ENCODE data around the gene MTG1.

- TF ChIP-seq EZH2 (IDR thresholded peaks at IDR 0.05; ENCODE audit: low read depth, unreplicated experiment) (no peak), EZH2phosphoT487 (IDR thresholded peaks at IDR 0.05; ENCODE audit: unreplicated experiment) (no peak), POLR2AphosphoS5 (IDR thresholded peaks at IDR 0.05; ENCODE audit: low read depth) (no peak; the same call in 1 of the 2 replicates), CREB1 (CRISPR knock-in tag; IDR thresholded peaks at IDR 0.05; ENCODE audit: low read depth) (no peak), ZNF331 (CRISPR knock-in tag; IDR thresholded peaks at IDR 0.05; ENCODE audit: low read depth) (no peak), JUNB (IDR thresholded peaks at IDR 0.05; ENCODE audit: unreplicated experiment) (no peak), ZNF114 (CRISPR knock-in tag; IDR thresholded peaks at IDR 0.05) (no peak), STAT1 (IDR thresholded peaks at IDR 0.05; ENCODE audit: unreplicated experiment) (no peak), NANOG (IDR thresholded peaks at IDR 0.05; ENCODE audit: borderline replicate concordance) (no peak)
- TF ChIP-seq, protein P1, sequence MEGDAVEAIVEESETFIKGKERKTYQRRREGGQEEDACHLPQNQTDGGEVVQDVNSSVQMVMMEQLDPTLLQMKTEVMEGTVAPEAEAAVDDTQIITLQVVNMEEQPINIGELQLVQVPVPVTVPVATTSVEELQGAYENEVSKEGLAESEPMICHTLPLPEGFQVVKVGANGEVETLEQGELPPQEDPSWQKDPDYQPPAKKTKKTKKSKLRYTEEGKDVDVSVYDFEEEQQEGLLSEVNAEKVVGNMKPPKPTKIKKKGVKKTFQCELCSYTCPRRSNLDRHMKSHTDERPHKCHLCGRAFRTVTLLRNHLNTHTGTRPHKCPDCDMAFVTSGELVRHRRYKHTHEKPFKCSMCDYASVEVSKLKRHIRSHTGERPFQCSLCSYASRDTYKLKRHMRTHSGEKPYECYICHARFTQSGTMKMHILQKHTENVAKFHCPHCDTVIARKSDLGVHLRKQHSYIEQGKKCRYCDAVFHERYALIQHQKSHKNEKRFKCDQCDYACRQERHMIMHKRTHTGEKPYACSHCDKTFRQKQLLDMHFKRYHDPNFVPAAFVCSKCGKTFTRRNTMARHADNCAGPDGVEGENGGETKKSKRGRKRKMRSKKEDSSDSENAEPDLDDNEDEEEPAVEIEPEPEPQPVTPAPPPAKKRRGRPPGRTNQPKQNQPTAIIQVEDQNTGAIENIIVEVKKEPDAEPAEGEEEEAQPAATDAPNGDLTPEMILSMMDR (conservative IDR thresholded peaks at IDR 0.05; ENCODE audit: low read depth in 2 of 2) = no peak
- TF ChIP-seq, protein P2, sequence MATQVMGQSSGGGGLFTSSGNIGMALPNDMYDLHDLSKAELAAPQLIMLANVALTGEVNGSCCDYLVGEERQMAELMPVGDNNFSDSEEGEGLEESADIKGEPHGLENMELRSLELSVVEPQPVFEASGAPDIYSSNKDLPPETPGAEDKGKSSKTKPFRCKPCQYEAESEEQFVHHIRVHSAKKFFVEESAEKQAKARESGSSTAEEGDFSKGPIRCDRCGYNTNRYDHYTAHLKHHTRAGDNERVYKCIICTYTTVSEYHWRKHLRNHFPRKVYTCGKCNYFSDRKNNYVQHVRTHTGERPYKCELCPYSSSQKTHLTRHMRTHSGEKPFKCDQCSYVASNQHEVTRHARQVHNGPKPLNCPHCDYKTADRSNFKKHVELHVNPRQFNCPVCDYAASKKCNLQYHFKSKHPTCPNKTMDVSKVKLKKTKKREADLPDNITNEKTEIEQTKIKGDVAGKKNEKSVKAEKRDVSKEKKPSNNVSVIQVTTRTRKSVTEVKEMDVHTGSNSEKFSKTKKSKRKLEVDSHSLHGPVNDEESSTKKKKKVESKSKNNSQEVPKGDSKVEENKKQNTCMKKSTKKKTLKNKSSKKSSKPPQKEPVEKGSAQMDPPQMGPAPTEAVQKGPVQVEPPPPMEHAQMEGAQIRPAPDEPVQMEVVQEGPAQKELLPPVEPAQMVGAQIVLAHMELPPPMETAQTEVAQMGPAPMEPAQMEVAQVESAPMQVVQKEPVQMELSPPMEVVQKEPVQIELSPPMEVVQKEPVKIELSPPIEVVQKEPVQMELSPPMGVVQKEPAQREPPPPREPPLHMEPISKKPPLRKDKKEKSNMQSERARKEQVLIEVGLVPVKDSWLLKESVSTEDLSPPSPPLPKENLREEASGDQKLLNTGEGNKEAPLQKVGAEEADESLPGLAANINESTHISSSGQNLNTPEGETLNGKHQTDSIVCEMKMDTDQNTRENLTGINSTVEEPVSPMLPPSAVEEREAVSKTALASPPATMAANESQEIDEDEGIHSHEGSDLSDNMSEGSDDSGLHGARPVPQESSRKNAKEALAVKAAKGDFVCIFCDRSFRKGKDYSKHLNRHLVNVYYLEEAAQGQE (IDR thresholded peaks at IDR 0.05; ENCODE audit: unreplicated experiment) = no peak
- TF ChIP-seq, protein P3, sequence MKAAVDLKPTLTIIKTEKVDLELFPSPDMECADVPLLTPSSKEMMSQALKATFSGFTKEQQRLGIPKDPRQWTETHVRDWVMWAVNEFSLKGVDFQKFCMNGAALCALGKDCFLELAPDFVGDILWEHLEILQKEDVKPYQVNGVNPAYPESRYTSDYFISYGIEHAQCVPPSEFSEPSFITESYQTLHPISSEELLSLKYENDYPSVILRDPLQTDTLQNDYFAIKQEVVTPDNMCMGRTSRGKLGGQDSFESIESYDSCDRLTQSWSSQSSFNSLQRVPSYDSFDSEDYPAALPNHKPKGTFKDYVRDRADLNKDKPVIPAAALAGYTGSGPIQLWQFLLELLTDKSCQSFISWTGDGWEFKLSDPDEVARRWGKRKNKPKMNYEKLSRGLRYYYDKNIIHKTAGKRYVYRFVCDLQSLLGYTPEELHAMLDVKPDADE (IDR thresholded peaks at IDR 0.05) = no peak
- TF ChIP-seq, protein P4, sequence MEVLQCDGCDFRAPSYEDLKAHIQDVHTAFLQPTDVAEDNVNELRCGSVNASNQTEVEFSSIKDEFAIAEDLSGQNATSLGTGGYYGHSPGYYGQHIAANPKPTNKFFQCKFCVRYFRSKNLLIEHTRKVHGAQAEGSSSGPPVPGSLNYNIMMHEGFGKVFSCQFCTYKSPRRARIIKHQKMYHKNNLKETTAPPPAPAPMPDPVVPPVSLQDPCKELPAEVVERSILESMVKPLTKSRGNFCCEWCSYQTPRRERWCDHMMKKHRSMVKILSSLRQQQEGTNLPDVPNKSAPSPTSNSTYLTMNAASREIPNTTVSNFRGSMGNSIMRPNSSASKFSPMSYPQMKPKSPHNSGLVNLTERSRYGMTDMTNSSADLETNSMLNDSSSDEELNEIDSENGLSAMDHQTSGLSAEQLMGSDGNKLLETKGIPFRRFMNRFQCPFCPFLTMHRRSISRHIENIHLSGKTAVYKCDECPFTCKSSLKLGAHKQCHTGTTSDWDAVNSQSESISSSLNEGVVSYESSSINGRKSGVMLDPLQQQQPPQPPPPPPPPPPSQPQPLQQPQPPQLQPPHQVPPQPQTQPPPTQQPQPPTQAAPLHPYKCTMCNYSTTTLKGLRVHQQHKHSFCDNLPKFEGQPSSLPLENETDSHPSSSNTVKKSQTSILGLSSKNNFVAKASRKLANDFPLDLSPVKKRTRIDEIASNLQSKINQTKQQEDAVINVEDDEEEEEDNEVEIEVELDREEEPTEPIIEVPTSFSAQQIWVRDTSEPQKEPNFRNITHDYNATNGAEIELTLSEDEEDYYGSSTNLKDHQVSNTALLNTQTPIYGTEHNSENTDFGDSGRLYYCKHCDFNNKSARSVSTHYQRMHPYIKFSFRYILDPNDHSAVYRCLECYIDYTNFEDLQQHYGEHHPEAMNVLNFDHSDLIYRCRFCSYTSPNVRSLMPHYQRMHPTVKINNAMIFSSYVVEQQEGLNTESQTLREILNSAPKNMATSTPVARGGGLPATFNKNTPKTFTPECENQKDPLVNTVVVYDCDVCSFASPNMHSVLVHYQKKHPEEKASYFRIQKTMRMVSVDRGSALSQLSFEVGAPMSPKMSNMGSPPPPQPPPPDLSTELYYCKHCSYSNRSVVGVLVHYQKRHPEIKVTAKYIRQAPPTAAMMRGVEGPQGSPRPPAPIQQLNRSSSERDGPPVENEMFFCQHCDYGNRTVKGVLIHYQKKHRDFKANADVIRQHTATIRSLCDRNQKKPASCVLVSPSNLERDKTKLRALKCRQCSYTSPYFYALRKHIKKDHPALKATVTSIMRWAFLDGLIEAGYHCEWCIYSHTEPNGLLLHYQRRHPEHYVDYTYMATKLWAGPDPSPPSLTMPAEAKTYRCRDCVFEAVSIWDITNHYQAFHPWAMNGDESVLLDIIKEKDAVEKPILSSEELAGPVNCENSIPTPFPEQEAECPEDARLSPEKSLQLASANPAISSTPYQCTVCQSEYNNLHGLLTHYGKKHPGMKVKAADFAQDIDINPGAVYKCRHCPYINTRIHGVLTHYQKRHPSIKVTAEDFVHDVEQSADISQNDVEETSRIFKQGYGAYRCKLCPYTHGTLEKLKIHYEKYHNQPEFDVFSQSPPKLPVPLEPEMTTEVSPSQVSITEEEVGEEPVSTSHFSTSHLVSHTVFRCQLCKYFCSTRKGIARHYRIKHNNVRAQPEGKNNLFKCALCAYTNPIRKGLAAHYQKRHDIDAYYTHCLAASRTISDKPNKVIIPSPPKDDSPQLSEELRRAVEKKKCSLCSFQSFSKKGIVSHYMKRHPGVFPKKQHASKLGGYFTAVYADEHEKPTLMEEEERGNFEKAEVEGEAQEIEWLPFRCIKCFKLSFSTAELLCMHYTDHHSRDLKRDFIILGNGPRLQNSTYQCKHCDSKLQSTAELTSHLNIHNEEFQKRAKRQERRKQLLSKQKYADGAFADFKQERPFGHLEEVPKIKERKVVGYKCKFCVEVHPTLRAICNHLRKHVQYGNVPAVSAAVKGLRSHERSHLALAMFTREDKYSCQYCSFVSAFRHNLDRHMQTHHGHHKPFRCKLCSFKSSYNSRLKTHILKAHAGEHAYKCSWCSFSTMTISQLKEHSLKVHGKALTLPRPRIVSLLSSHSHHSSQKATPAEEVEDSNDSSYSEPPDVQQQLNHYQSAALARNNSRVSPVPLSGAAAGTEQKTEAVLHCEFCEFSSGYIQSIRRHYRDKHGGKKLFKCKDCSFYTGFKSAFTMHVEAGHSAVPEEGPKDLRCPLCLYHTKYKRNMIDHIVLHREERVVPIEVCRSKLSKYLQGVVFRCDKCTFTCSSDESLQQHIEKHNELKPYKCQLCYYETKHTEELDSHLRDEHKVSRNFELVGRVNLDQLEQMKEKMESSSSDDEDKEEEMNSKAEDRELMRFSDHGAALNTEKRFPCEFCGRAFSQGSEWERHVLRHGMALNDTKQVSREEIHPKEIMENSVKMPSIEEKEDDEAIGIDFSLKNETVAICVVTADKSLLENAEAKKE (CRISPR knock-in tag; IDR thresholded peaks at IDR 0.05) = no peak
Measured at GRCh38 chr10:133361227-133361626, 32.7 kb upstream of the MTG1 start.
